HCT116 (cell line): ENCODE data around the gene GRIK3.

Experiments
- CTCF ChIP-seq, 3 experiments: fragments of 200-600 bp in 1 of 3; sonication (generic) in 1 of 3; IDR thresholded peaks in 2 of 3; conservative IDR thresholded peaks in 1 of 3; 2 replicates each; pipeline ENCODE4 v1.5.1; 2012 to 2017; ENCODE audit warnings: low read depth in 2 of 3, low read length in 2 of 3, antibody characterized with exemption in 1 of 3, borderline replicate concordance in 1 of 3, control low read depth in 1 of 3, mild to moderate bottlenecking in 1 of 3, mixed read lengths in 1 of 3, mixed run types in 1 of 3, moderate library complexity in 1 of 3; ENCODE audit not compliant: insufficient read depth in 1 of 3
- EGR1 ChIP-seq: IDR thresholded peaks from 2 replicates; pipeline ENCODE4 v1.6.1; 2012; ENCODE audit warnings: low read depth
- EZH2 ChIP-seq: fragments of 200-600 bp; sonication (generic); IDR thresholded peaks from 2 replicates; pipeline ENCODE4 v1.6.1; 2017; ENCODE audit warnings: antibody characterized with exemption, mixed run types
- POLR2A ChIP-seq: IDR thresholded peaks from 2 replicates; pipeline ENCODE4 v1.7.0; 2011; ENCODE audit warnings: borderline replicate concordance; ENCODE audit not compliant: insufficient read depth, insufficient read length; ENCODE audit errors: extremely low read depth
- POLR2AphosphoS5 ChIP-seq: IDR thresholded peaks from 2 replicates; pipeline ENCODE4 v1.6.1; 2011; ENCODE audit warnings: mild to moderate bottlenecking, low read depth, low read length, moderate library complexity
- TF ChIP-seq, protein P1 (sequence below): IDR thresholded peaks from 2 replicates; pipeline ENCODE4 v1.6.1; 2012; ENCODE audit warnings: low read depth

GRCh38 chr1:36944883-36945282, 89.4 kb downstream of the GRIK3 start:
- TF ChIP-seq CTCF (IDR thresholded peaks at IDR 0.05 in 2 of 3, conservative IDR thresholded peaks at IDR 0.05 in 1 of 3; ENCODE audit: borderline replicate concordance in 1 of 3, insufficient read depth in 1 of 3, low read depth in 2 of 3, low read length in 2 of 3) = no peak
- TF ChIP-seq EZH2 = no peak
- TF ChIP-seq EGR1 = no peak
- TF ChIP-seq POLR2AphosphoS5 = no peak
- TF ChIP-seq POLR2A = no peak
- TF ChIP-seq, protein P1, sequence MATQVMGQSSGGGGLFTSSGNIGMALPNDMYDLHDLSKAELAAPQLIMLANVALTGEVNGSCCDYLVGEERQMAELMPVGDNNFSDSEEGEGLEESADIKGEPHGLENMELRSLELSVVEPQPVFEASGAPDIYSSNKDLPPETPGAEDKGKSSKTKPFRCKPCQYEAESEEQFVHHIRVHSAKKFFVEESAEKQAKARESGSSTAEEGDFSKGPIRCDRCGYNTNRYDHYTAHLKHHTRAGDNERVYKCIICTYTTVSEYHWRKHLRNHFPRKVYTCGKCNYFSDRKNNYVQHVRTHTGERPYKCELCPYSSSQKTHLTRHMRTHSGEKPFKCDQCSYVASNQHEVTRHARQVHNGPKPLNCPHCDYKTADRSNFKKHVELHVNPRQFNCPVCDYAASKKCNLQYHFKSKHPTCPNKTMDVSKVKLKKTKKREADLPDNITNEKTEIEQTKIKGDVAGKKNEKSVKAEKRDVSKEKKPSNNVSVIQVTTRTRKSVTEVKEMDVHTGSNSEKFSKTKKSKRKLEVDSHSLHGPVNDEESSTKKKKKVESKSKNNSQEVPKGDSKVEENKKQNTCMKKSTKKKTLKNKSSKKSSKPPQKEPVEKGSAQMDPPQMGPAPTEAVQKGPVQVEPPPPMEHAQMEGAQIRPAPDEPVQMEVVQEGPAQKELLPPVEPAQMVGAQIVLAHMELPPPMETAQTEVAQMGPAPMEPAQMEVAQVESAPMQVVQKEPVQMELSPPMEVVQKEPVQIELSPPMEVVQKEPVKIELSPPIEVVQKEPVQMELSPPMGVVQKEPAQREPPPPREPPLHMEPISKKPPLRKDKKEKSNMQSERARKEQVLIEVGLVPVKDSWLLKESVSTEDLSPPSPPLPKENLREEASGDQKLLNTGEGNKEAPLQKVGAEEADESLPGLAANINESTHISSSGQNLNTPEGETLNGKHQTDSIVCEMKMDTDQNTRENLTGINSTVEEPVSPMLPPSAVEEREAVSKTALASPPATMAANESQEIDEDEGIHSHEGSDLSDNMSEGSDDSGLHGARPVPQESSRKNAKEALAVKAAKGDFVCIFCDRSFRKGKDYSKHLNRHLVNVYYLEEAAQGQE = no peak
